ENCODE measurements around the gene SPINK8. TPM values are rescaled to one million over a fixed set of nuclear protein-coding genes. Genes with fewer than 3 reads are reported as not detected.
"Not testable (repeated sequence)": the region's sequence is repeated elsewhere in the genome, so short reads cannot be mapped to it uniquely, and the experiment has no call there.

SPINK8 gene
- total RNA-seq, 4 donors from 2014 or later: not detected

GRCh38 chr3:48343432-48343831, 10.0 kb upstream of the SPINK8 start:
- H3K4me1 ChIP-seq: no peaks in the 10 kb centered on the region
- H3K27ac ChIP-seq: no peak overlapping the region
- intact Hi-C loops (cut with DNase I; ENCODE audit: low total_unique reads): no loop called here
- no peak overlapping the region for H3K4me3 ChIP-seq
- H3K36me3 ChIP-seq: no peaks in the 10 kb centered on the region
- H3K9me3 ChIP-seq: no peaks in the 10 kb centered on the region
- DNase-seq: no peak
- H3K27me3 ChIP-seq: no peaks in the 10 kb centered on the region
- TF ChIP-seq, protein P1, sequence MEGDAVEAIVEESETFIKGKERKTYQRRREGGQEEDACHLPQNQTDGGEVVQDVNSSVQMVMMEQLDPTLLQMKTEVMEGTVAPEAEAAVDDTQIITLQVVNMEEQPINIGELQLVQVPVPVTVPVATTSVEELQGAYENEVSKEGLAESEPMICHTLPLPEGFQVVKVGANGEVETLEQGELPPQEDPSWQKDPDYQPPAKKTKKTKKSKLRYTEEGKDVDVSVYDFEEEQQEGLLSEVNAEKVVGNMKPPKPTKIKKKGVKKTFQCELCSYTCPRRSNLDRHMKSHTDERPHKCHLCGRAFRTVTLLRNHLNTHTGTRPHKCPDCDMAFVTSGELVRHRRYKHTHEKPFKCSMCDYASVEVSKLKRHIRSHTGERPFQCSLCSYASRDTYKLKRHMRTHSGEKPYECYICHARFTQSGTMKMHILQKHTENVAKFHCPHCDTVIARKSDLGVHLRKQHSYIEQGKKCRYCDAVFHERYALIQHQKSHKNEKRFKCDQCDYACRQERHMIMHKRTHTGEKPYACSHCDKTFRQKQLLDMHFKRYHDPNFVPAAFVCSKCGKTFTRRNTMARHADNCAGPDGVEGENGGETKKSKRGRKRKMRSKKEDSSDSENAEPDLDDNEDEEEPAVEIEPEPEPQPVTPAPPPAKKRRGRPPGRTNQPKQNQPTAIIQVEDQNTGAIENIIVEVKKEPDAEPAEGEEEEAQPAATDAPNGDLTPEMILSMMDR (IDR thresholded peaks at IDR 0.05): no peak
- no peak for TF ChIP-seq POLR2A (IDR thresholded peaks at IDR 0.05)

DNA sequence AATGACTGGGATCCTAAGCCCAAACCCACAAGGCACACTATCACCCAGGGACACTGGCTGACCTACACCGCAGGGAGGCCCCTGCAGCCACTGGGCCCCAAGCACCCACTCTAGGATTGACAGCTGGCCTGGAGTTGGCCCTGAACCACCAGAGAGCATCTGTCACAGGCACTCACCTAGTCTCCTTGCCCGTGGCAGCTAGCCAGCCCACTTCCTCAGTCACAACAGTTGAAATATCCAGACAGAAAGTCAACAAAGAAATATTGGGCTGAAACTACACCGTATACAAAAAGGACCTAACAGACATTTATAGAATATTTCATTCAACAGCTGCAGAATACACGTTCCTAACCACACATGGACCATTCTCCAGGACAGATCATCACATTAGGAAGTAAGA, 5.2 kb upstream of the SPINK8 start:
- TF ChIP-seq, protein P1 (IDR thresholded peaks at IDR 0.05): no peak
- TF ChIP-seq POLR2A (IDR thresholded peaks at IDR 0.05): no peak
- no peaks in the 10 kb centered on the region for H3K9me3 ChIP-seq
- no peak overlapping the region for H3K27ac ChIP-seq
- H3K36me3 ChIP-seq: no peaks in the 10 kb centered on the region
- intact Hi-C loops (cut with DNase I; ENCODE audit: low total_unique reads): no loop called here
- H3K4me1 ChIP-seq: no peaks in the 10 kb centered on the region
- DNase-seq: no peak
- H3K27me3 ChIP-seq: no peaks in the 10 kb centered on the region
- no peak overlapping the region for H3K4me3 ChIP-seq

DNA sequence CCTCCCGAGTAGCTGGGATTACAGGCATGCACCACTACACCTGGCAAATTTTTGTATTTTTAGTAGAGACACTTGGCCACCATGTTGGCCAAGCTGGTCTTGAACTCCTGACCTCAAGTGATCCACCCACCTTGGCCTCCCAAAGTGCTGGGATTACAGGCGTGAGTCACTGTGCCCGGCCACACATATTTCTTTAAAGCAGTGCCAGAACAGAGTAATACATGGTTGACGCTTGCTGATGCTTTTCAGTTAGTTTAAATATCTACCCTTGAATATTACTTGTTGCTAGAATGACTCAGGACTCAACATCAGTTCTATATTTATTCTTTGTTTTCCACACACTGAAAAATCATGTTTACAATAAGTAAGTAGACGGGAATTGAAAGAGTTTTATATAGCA, 4.1 kb upstream of the SPINK8 start:
- intact Hi-C loops (cut with DNase I; ENCODE audit: low total_unique reads): not testable (repeated sequence)

DNA sequence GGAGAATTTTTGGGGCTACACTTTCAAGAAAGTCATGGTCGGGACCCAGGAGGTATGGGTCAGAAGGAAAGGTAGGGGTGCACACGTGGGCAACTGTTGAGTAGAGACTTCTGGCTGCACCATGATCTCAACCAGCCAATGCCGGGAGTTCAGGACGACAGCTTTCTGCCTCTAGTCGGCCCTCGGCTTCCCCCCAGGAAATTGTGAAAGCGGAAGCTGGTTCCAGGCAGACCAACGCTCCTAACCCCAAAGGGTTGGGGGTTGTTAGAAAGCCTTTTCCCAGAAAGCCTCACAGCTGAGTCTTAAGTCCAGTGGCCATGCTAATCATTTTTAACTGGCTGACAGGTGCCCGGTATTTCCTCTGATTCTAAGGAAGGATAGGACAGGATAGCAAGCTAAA, 1.8 kb upstream of the SPINK8 start:
- DNase-seq; H3K27ac ChIP-seq; H3K4me1 ChIP-seq; H3K4me3 ChIP-seq; intact Hi-C loops (cut with DNase I; ENCODE audit: low total_unique reads); H3K9me3 ChIP-seq; H3K36me3 ChIP-seq; H3K27me3 ChIP-seq: not testable (repeated sequence)

More for the DNA sequence above, 4.1 kb upstream of the SPINK8 start:
- H3K4me3 ChIP-seq, H3K9me3 ChIP-seq, H3K36me3 ChIP-seq, H3K4me1 ChIP-seq, H3K27ac ChIP-seq, DNase-seq, H3K27me3 ChIP-seq: not testable (repeated sequence)

DNA sequence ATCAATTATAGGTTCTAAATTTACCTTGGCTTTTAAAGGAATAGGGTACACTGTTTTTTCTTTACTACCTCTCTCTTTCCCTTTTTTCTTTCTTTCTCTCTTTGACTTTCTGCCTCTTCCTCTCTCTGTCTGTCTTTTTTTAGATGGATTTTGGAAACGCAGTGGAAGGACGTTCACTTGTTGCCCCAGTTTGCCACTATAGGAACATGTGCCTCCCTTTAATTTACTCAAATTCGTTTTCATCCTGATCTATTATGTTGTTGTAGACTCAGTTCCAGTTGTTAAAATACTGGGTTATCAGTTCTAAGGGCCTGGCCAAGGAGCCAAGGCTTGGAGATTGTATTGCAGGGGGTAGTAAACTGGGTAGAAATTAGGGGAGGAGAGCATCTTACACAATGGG, 1.1 kb upstream of the SPINK8 start:
- no peak overlapping the region for H3K4me3 ChIP-seq
- no peaks in the 10 kb centered on the region for H3K9me3 ChIP-seq
- no peaks in the 10 kb centered on the region for H3K27me3 ChIP-seq
- no peaks in the 10 kb centered on the region for H3K36me3 ChIP-seq
- TF ChIP-seq, protein P1 (IDR thresholded peaks at IDR 0.05): no peak
- no peak for TF ChIP-seq POLR2A (IDR thresholded peaks at IDR 0.05)
- DNase-seq: no peak
- H3K27ac ChIP-seq: no peak overlapping the region
- intact Hi-C loops (cut with DNase I; ENCODE audit: low total_unique reads): no loop called here
- no peaks in the 10 kb centered on the region for H3K4me1 ChIP-seq

- H3K9me3 ChIP-seq; H3K4me1 ChIP-seq; DNase-seq; H3K36me3 ChIP-seq; H3K27ac ChIP-seq; intact Hi-C loops (cut with DNase I; ENCODE audit: low total_unique reads); H3K4me3 ChIP-seq; H3K27me3 ChIP-seq: not testable (repeated sequence)
Measured at GRCh38 chr3:48331706-48332435, 1.6 kb downstream of the SPINK8 start.

DNA sequence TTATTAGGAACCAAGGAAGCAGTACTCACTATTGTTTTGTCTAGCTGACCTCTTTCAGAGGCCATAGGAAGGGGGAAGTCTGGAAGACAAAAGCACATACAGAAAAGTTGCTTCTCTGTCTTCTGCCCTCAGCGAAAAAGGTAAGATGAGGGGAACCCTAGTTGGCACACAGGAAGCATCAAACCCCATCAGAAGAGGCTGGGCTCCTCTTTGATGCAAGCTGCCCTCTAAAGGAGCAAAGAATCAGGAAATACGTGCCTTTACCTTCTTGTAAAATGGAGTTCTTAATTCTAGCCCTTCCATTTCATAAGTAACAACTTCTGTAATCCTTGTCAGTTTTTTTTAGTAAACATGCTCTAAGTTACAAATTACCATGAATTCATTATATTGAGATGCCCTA, 12.5 kb downstream of the SPINK8 start:
- Histone ChIP-seq H3K36me3 (no peaks in the 10 kb centered on the region), H3K4me1 (no peaks in the 10 kb centered on the region), H3K27me3 (no peaks in the 10 kb centered on the region), H3K4me3 (no peak overlapping the region), H3K27ac (no peak overlapping the region), H3K9me3 (no peaks in the 10 kb centered on the region)
- TF ChIP-seq, protein P1 (IDR thresholded peaks at IDR 0.05): no peak
- TF ChIP-seq POLR2A (IDR thresholded peaks at IDR 0.05): no peak
- intact Hi-C loops (cut with DNase I; ENCODE audit: low total_unique reads): no loop called here
- no peak for DNase-seq
